Measurements from ENCODE around the gene NAXD.

NAXD gene

GRCh38 chr13:110639935-110640334 lies 24.6 kb downstream of the NAXD start:
- no peak for TF ChIP-seq CTCF (IDR thresholded peaks at IDR 0.05)

- no peak for TF ChIP-seq CTCF (IDR thresholded peaks at IDR 0.05)
These were observed 25.3 kb downstream of the NAXD start for GRCh38 chr13:110640591-110641029.

GRCh38 chr13:110641055-110642015 lies 26.0 kb downstream of the NAXD start:
- no peak for TF ChIP-seq CTCF (IDR thresholded peaks at IDR 0.05)

- TF ChIP-seq CTCF (IDR thresholded peaks at IDR 0.05): no peak
These were observed 27.1 kb downstream of the NAXD start for GRCh38 chr13:110642291-110642981.

- TF ChIP-seq CTCF (IDR thresholded peaks at IDR 0.05): no peak
These were observed 28.0 kb downstream of the NAXD start for GRCh38 chr13:110643324-110643723.

- TF ChIP-seq CTCF (IDR thresholded peaks at IDR 0.05): no peak
These were observed 28.6 kb downstream of the NAXD start for GRCh38 chr13:110643768-110644421.

- TF ChIP-seq CTCF (IDR thresholded peaks at IDR 0.05): no peak
These were observed 29.7 kb downstream of the NAXD start for GRCh38 chr13:110644892-110645521.
